ENCODE data around the gene ZSCAN21.

Gene ZSCAN21

DNA sequence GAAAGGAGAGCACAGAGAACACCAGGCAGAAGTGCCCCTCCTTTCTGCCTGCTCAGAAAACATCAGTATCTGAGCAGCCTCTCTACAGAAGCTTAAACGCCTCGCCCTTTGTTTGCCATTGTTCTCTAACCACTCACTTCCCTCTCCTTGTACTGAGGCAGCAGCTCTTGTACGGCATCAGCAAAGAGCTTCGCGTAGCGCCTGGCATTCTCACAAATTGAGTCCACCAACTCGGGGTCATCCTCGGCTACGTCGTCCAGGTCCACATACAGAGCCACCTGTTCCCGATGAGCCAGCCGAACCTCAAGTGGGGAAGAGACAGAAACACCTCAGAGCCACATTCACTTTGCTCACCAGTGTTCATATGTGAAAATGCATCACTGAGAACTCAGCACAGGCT is 49.9 kb downstream of the ZSCAN21 start:
- DNase-seq (ENCODE audit: low read depth, low spot score): peak; percentile 25

- peak; percentile 99 for DNase-seq (ENCODE audit: low read depth, low spot score)
Measured at GRCh38 chr7:100100420-100101015, 50.9 kb downstream of the ZSCAN21 start.

GRCh38 chr7:100101016-100101862 is 51.7 kb downstream of the ZSCAN21 start, which contains the start of the genes AP4M1 and MCM7:
Gene AP4M1 (plus strand): TSS chr7:100101643. CDS start chr7:100101715, 72 bp downstream.
Gene MCM7 (minus strand): TSS chr7:100101397. CDS start chr7:100101294, 103 bp downstream.
- DNase-seq (ENCODE audit: low read depth, low spot score): peak; percentile 100

- DNase-seq (ENCODE audit: low read depth, low spot score): peak; percentile 93
Measured at GRCh38 chr7:100102950-100103840, 53.6 kb downstream of the ZSCAN21 start.

DNA sequence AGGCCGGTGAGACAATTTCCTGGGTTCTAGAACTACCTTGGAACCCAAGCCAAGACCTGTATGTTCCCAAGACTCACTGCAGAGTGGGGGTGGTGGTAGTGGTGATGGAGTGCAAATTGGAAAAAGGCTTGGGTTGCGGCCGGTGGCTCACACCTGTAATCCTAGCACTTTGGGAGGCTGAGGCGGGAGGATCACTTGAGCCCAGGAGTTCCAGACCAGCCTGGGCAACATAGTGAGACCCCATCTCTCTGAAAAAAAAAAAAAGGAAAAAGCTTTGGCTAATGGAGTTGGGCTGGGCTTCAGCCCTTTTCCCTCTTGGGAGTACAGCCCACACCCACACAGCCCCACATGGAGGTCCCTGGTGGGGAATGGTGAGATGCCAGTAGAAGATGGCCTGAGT is 56.0 kb downstream of the ZSCAN21 start:
- no peak for DNase-seq (ENCODE audit: low read depth, low spot score)

DNA sequence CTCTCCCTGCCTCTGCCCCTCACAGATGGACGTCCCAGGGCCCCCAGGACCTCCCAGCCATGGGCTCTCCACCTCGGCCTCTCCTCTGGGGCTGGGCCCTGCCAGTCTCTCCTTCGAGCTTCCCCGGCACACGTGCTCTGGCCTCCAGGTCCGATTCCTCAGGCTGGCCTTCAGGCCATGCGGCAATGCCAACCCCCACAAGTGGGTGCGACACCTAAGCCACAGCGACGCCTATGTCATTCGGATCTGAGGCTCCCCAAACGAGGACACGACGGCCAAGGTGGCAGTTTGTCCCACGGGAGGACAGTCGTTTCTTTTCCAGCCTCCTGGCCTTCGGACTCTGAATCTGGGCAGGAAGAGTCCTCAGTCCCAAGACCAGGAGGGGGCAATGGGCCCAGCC is 57.1 kb downstream of the ZSCAN21 start:
- no peak for DNase-seq (ENCODE audit: low read depth, low spot score)

- DNase-seq (ENCODE audit: low read depth, low spot score): no peak
Measured at GRCh38 chr7:100107125-100107737, 57.7 kb downstream of the ZSCAN21 start.

- DNase-seq (ENCODE audit: low read depth, low spot score): no peak
Measured at GRCh38 chr7:100107890-100108289, 58.3 kb downstream of the ZSCAN21 start.

DNA sequence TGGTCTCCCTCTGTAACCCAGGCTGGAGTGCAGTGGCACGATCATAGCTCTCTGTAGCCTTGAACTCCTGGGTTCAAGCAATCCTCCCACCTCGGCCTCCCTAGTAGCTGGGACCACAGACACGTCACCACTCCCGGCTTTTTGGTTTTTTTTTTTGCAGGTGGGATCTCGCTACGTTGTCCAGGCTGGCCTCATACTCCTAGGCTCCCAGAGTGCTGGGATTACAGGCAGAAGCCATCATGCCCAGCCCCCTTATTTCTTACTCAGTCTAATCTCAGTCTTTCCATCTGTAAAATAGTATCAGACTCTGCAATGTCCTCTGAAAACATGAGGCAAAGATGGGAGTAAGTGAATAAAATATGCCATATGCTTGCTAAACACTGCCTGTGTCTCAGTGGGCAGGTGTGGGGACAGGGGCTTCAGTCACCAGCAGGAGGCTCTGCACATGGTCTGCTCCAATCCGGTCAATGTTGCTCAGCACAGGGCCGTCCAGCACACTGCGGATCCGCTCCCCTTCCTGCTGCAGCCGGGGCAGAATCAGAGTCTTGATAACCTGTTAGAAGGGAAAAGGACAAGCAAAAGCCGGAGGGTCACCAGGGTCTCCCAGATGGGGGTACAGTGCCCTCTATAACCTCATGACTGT is 60.1 kb downstream of the ZSCAN21 start:
- DNase-seq (ENCODE audit: low read depth, low spot score): no peak

DNA sequence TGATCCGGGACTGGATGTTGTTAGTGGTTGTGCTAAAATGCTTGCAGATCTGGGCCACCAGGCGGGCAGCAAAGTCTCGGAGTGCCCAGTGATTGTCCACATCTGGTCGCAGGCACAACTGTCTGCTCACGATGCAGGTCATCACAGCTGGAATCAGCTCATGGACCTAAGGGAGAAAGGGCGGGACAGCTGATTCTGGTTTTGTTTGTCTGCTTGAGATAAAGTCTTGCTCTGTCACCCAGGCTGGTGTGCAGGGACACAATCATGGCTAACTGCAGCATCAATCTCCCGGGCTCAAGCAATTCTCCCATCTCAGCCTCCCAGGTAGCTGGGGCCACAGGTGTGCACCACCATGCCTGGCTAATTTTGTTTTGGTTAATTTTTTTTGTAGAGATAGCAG is 61.6 kb downstream of the ZSCAN21 start:
- no peak for DNase-seq (ENCODE audit: low read depth, low spot score)

GRCh38 chr7:100111914-100112313 is 62.3 kb downstream of the ZSCAN21 start:
- no peak for DNase-seq (ENCODE audit: low read depth, low spot score)
